ENCODE measurements around the gene CTPS2.

The CTPS2 gene

DNA sequence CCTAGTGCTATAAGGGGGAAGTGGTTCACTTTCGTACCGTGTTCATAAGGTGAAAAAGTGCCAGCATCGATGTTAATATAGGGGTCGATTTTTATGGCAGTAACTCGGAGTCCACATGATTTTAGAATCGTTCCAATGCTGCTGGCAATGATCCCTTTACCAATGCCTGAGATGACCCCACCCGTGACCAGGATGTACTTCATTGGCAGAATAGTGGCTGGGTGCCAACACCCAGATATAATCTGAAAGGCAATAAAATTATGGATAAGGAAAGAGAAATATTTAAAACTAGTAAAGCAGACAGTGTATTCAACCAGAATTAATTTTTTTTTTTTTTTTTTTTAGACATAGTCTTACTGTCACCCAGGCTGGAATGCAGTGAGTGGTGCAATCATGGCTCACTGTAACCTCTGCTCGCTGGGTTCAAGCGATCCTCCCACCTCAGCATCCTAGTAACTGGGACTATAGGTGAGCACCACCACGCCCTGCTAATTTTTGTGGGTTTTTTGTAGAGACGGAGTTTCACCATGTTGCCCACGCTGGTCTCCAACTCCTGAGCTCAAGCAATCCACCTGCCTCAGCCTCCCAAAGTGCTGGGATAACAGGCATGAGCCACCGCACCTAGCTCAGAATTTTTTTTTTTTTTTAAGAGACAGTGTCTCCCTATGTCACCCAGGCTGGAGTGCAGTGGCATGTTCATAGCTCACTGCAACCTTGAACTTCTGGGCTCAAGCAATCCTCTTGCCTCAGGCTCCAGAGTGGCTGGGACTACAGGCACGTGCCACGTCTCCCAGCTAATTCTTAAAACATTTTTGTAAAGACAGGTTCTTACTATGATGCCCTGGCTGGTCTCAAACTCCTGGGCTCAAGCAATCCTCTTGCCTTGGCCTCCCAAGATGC is 9.5 kb downstream of the CTPS2 start:
- DNase-seq (ENCODE audit: low read depth in 1 of 2, low spot score in 1 of 2), result no peak
- TF ChIP-seq JUND (IDR thresholded peaks at IDR 0.05; ENCODE audit: low read depth), result no peak
- in situ Hi-C loops (cut with HindIII; ENCODE audit: low pct_unique_long_range_greater_than_20kb, low sequenced_read_pairs), result no loop called here

DNA sequence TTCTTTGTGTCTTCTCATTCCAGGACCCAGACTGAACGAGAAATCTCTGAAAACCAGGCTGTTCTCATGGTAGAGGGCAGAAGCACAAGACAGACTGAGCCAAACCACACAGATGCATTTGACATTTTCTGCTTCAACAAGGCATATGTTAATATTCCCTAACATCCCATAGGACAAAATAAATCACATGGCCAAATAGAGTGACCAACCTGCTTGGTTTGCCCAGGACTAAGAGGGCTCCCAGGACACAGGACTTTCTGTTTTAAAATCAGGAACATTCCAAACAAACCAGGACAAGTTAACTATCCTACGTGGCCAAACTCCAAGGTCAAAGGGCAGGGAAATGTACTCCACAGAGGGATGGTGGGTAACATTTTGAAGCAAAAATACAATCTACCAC is 11.7 kb downstream of the CTPS2 start:
- in situ Hi-C loops (cut with HindIII; ENCODE audit: low pct_unique_long_range_greater_than_20kb, low sequenced_read_pairs), result no loop called here
- DNase-seq (ENCODE audit: low read depth in 1 of 2, low spot score in 1 of 2), result no peak

DNA sequence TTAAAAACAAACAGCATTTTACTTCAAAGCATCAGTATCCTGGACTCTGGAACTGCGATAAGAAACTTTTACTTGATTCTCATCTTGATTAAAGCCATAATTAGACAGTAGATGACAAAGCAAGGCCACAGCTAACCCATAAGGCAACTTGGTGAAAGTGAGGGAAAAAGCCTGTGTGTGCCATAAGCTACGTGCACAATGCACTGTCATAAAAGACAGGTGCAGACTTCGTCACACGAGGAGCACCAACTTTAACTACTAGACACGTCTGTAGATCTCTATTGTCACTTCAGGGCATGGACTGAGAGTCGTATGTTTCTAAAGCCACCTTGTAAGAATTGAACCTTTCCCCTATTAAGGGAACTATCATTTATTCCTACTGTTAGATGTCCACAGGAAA is 13.1 kb downstream of the CTPS2 start:
- DNase-seq (ENCODE audit: low read depth in 1 of 2, low spot score in 1 of 2), result no peak
- in situ Hi-C loops (cut with HindIII; ENCODE audit: low pct_unique_long_range_greater_than_20kb, low sequenced_read_pairs), result no loop called here
- TF ChIP-seq JUND (IDR thresholded peaks at IDR 0.05; ENCODE audit: low read depth), result no peak

More for the DNA sequence above, 11.7 kb downstream of the CTPS2 start:
- no peak for TF ChIP-seq JUND (IDR thresholded peaks at IDR 0.05; ENCODE audit: low read depth)

DNA sequence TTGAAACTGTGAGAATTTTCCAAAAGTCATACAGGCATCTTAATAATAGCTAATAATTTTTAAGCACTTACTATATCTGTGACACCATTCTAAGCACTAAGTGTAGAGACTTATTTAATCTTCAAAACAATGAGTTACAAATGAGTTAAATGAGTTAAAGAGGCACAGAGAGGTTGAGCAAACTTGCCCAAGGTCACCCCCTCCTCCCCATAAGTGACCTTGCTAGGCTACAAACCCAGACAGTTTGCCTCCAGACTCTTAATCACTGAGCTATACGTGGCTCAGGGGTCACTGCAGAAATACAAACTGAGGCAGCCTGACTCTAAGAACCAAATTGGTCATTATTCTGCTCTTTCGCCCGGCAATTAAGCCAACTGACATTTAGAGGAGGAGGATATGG is 15.5 kb downstream of the CTPS2 start:
- TF ChIP-seq JUND (IDR thresholded peaks at IDR 0.05; ENCODE audit: low read depth), result no peak
- DNase-seq (ENCODE audit: low read depth in 1 of 2, low spot score in 1 of 2), result no peak
- in situ Hi-C loops (cut with HindIII; ENCODE audit: low pct_unique_long_range_greater_than_20kb, low sequenced_read_pairs), result no loop called here

DNA sequence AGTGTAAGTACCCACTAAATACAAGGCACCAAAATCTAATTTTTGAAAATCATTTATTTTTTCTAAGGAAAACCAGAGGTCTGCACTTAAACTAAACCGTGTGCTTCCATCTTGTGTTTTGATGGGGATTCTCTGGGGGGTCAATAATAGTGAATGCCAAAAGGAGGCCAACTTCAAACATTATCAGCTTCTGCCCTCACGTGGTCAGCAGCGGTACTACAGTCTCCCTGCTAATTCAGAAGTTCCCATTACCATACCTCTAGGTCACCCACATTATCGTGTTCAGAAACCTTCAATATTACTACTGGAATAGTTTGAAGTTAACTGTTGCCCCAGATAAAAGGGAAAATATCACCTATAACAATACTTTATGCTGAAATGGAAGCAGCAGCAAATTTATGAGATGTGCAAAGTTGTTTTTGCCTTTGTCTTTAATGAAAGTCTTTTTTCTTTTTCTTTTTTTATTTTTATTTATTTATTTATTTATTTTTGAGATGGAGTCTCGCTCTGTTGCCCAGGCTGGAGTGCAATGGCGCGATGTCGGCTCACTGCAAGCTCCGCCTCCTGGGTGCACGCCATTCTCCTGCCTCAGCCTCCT is 17.3 kb downstream of the CTPS2 start:
- DNase-seq (ENCODE audit: low read depth in 1 of 2, low spot score in 1 of 2), result peak in 1 of 2 experiments; percentile 73
- in situ Hi-C loops (cut with HindIII; ENCODE audit: low pct_unique_long_range_greater_than_20kb, low sequenced_read_pairs), result no loop called here
- TF ChIP-seq JUND (IDR thresholded peaks at IDR 0.05; ENCODE audit: low read depth), result no peak

DNA sequence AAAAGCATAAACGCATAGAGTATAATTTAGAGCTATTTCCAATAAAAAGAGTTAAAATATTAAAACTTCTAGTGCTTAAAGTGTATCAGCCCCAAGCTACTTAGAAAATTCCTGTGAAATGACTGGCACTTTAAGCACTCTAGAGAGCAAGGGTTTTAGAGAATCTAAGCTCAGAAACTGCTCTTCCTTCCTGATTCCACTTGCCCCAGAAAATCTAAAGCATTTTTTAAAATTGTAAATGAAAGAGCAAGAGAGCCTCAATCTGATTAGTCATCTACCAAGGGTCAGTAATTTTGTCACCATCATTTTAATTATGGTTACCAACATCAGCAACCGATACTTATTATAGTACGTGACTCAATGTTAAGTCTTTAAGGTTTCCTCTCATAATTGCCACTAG is 25.0 kb downstream of the CTPS2 start:
- in situ Hi-C loops (cut with HindIII; ENCODE audit: low pct_unique_long_range_greater_than_20kb, low sequenced_read_pairs), result no loop called here
- DNase-seq (ENCODE audit: low read depth in 1 of 2, low spot score in 1 of 2), result no peak
- no peak for TF ChIP-seq JUND (IDR thresholded peaks at IDR 0.05; ENCODE audit: low read depth)

DNA sequence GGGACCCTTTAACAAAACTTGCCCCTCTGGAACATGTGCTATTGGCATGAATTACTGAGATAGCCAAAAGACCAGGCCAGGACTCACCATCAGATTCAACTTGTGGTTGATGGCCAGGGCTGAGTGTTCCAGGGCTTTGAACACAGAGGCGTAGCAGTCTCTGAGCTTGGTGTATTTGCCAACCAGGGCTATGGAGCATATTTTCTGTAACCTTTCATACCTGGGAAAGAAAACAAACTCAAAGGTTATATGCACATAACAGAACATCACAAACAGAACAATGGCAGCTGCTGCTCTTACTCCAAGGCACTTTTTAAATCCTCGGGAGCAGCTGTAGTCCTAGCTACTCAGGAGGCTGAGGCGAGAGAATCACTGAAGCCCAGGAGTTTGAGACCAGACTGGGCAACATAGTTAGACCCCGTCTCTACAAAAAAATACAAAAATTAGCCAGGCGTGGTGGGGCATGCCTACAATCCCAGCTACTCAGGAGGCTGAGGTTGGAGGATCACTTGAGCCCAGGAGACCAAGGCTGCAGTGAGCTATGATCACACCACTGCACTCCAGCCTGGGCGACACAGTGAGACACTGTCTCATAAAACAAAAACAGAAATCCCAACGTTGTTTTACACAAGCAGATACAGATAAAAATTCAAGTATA is 29.3 kb downstream of the CTPS2 start:
- DNase-seq (ENCODE audit: low read depth in 1 of 2, low spot score in 1 of 2), result no peak
- in situ Hi-C loops (cut with HindIII; ENCODE audit: low pct_unique_long_range_greater_than_20kb, low sequenced_read_pairs), result no loop called here
- no peak for TF ChIP-seq JUND (IDR thresholded peaks at IDR 0.05; ENCODE audit: low read depth)

DNA sequence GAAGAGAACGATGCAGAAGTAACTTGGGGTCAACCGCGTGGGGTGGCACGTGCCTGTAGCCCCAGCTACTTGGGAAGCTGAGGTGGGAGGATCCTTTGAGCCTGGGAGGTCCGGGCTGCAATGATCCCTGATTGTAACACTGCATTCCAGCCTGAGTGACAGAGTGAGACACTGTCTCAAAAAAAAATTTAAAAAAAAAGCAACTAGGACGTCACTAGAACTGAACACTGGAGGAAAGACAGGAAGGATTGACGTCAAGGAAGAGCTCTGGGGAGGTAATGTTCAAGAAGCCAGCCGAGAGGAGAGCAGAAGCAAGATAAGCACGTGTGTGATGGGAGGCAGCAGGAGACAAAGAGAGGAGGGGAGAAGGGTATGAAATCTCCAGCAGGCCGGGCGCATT is 33.8 kb downstream of the CTPS2 start:
- in situ Hi-C loops (cut with HindIII; ENCODE audit: low pct_unique_long_range_greater_than_20kb, low sequenced_read_pairs), result no loop called here

DNA sequence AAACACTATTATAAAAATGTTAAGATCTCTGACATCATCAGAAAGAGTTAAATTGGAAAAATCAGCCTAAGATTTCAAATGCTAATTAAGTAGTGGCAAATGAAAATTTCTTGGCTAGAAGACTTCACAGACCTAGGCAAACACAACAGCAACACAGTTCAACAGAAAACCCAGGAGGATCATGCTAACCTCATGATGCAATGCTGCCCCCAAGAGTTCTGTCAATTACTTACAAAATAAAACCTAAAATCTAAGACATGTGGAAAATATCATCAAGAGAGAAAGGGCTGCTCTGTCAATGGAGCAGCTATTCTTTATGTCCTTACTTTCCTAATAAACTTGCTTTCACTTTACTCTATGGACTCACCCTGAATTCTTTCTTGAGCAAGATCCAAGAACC is 41.5 kb downstream of the CTPS2 start:
- in situ Hi-C loops (cut with HindIII; ENCODE audit: low pct_unique_long_range_greater_than_20kb, low sequenced_read_pairs), result no loop called here
- TF ChIP-seq JUND (IDR thresholded peaks at IDR 0.05; ENCODE audit: low read depth), result no peak
- peak; percentile 54 to 87 for DNase-seq (ENCODE audit: low read depth in 1 of 2, low spot score in 1 of 2)

More for the DNA sequence above, 33.8 kb downstream of the CTPS2 start:
- TF ChIP-seq JUND (IDR thresholded peaks at IDR 0.05; ENCODE audit: low read depth), result no peak
- DNase-seq (ENCODE audit: low read depth in 1 of 2, low spot score in 1 of 2), result no peak

DNA sequence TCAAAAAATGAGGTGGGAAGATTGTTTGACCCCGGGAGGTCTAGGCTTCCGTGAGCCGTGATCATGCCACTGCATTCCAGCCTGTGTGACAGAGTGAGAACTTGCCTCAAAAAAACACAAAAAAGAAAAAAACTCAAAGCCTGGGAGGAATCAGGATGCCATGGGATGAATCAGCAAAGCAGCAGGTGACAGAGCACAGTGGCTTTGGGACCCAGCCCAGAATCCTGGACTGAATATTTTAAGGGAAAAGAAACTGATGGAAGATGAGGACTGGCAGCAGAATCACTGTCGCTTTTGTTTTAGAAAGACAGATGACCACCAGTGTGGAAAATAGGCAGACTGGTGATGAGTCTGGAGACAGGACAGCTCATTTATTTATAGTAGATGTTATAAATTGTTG is 45.9 kb downstream of the CTPS2 start:
- in situ Hi-C loops (cut with HindIII; ENCODE audit: low pct_unique_long_range_greater_than_20kb, low sequenced_read_pairs), result no loop called here
- TF ChIP-seq JUND (IDR thresholded peaks at IDR 0.05; ENCODE audit: low read depth), result no peak
- peak in 1 of 2 experiments; percentile 75 for DNase-seq (ENCODE audit: low read depth in 1 of 2, low spot score in 1 of 2)

DNA sequence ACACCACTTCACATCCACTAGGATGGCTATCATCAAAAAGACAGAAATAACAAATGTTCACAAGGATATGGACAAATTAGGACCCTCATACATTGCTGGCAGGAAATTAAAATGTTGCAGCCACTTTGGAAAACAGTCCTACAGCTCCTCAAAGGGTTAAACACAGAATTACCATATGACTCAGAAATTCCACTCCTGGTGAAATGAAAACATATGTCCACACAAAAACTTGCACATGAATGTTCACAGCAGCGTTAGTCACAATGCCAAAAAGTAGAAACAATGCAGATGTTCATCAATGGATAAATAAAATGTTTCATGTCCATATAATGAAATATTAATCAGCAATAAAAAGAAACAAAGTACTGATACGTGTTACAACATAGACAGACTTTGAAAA is 47.4 kb downstream of the CTPS2 start:
- in situ Hi-C loops (cut with HindIII; ENCODE audit: low pct_unique_long_range_greater_than_20kb, low sequenced_read_pairs), result no loop called here
- TF ChIP-seq JUND (IDR thresholded peaks at IDR 0.05; ENCODE audit: low read depth), result no peak
- no peak for DNase-seq (ENCODE audit: low read depth in 1 of 2, low spot score in 1 of 2)

DNA sequence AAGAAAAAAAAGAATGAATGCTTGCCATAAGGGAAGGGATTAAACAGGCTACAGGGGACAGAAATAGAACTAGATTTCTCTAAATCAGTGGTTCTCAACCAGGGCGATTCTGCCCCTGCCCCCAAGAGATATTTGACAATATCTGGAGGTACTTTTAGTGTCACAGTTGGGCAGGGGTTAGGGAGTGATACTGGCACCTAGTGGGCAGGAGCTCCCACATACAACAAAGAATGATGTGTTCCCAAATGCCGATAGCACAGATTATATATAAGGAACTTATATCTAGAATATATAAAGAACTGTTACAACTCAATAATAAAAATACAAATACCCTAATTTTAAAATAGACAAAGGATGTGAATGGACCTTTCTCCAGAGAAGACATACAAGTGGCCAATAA is 47.8 kb downstream of the CTPS2 start:
- in situ Hi-C loops (cut with HindIII; ENCODE audit: low pct_unique_long_range_greater_than_20kb, low sequenced_read_pairs), result no loop called here
- DNase-seq (ENCODE audit: low read depth in 1 of 2, low spot score in 1 of 2), result peak in 1 of 2 experiments; percentile 54
- TF ChIP-seq JUND (IDR thresholded peaks at IDR 0.05; ENCODE audit: low read depth), result no peak

DNA sequence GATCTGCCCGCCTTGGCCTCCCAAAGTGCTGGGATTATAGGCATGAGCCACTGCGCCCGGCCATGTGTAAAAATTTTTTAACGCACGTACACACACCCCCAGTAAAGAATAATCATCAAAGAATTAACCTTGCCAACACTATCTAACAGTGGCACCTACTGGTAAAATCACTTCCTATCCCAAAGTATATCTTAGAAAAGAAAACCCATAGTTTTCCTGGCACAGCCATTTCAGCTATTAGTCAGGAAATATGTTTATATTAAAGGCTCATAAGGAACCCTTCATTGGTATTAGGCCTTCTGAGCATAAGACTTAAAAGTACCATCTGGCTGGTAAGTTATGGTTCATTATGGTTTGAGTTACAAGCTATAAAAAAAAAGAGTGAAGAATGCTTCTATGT is 48.4 kb downstream of the CTPS2 start:
- in situ Hi-C loops (cut with HindIII; ENCODE audit: low pct_unique_long_range_greater_than_20kb, low sequenced_read_pairs), result no loop called here
- peak in 1 of 2 experiments; percentile 57 for DNase-seq (ENCODE audit: low read depth in 1 of 2, low spot score in 1 of 2)
- no peak for TF ChIP-seq JUND (IDR thresholded peaks at IDR 0.05; ENCODE audit: low read depth)
